ENCODE data around the gene SLC5A2.
A peak's percentile ranks its signal among the peaks of the same experiment; 100 is the strongest.
"Not testable (repeated sequence)": the region's sequence is repeated elsewhere in the genome, so short reads cannot be mapped to it uniquely, and the experiment has no call there.

The SLC5A2 gene

GRCh38 chr16:31501966-31502348 lies 19.0 kb downstream of the SLC5A2 start:
- Histone ChIP-seq H4K8ac (ENCODE audit: low read length) (no peak overlapping the region), H3K4me2 (ENCODE audit: low read length, poor library complexity, severe bottlenecking) (no peak overlapping the region), H3K27me3 (ENCODE audit: control insufficient read depth in 1 of 2, insufficient read depth in 1 of 2, low read length in 2 of 2) (no peaks in the 10 kb centered on the region), H3K79me1 (replicated peaks; ENCODE audit: low read length, poor library complexity, severe bottlenecking) (peaks cover 23% of the 10 kb centered on the region), H4K91ac (ENCODE audit: low read length) (no peak overlapping the region), H3K9ac (ENCODE audit: low read length) (no peak overlapping the region), H2BK12ac (ENCODE audit: low read length in 2 of 2) (no peak overlapping the region), H2BK120ac (ENCODE audit: low read depth, low read length) (no peak overlapping the region), H2BK5ac (ENCODE audit: low read depth, low read length, poor library complexity, severe bottlenecking) (no peak overlapping the region), H3K14ac (ENCODE audit: low read length in 2 of 2) (peak overlapping the region in 1 of 2 experiments; percentile 39), H3K18ac (ENCODE audit: low read depth in 1 of 2, low read length in 2 of 2) (no peak overlapping the region), H2AFZ (ENCODE audit: low read depth, low read length) (no peak overlapping the region), H3K4ac (ENCODE audit: low read depth in 1 of 2, low read length in 2 of 2) (no peak overlapping the region), H3K9me3 (ENCODE audit: control insufficient read depth, low read length) (no peaks in the 10 kb centered on the region), H3K4me1 (ENCODE audit: control insufficient read depth, insufficient read depth, low read depth, low read length) (peaks cover 5% of the 10 kb centered on the region), H2AK5ac (ENCODE audit: low read length, severe bottlenecking) (no peak overlapping the region), H3K27ac (ENCODE audit: low read length, poor library complexity, severe bottlenecking) (no peak overlapping the region), H3K36me3 (ENCODE audit: control insufficient read depth in 1 of 2, insufficient read depth in 2 of 2, low read depth in 1 of 2, low read length in 2 of 2) (peaks cover 40 to 57% of the 10 kb centered on the region in 2 experiments), H2BK15ac (ENCODE audit: low read depth, poor library complexity, severe bottlenecking) (no peak overlapping the region), H3K23ac (ENCODE audit: low read length in 2 of 2) (no peak overlapping the region), H3K4me3 (ENCODE audit: insufficient read depth in 1 of 2, low read depth in 1 of 2, low read length in 2 of 2) (no peak overlapping the region)
- 81% methylated on average over 4 of the region's 4 CpGs for WGBS
- DNase-seq, result no peak

GRCh38 chr16:31502981-31503380 lies 20.1 kb downstream of the SLC5A2 start:
- no peak overlapping the region for H3K9ac ChIP-seq (ENCODE audit: low read length)
- no peak overlapping the region for H3K27ac ChIP-seq (ENCODE audit: low read length, poor library complexity, severe bottlenecking)
- H3K4ac ChIP-seq (ENCODE audit: low read depth in 1 of 2, low read length in 2 of 2), result no peak overlapping the region
- no peak overlapping the region for H2AFZ ChIP-seq (ENCODE audit: low read depth, low read length)
- no peak overlapping the region for H2BK15ac ChIP-seq (ENCODE audit: low read depth, poor library complexity, severe bottlenecking)
- H4K8ac ChIP-seq (ENCODE audit: low read length), result no peak overlapping the region
- no peak overlapping the region for H3K14ac ChIP-seq (ENCODE audit: low read length in 2 of 2)
- H3K18ac ChIP-seq (ENCODE audit: low read depth in 1 of 2, low read length in 2 of 2), result no peak overlapping the region
- H3K36me3 ChIP-seq (ENCODE audit: control insufficient read depth in 1 of 2, insufficient read depth in 2 of 2, low read depth in 1 of 2, low read length in 2 of 2), result peaks cover 30 to 47% of the 10 kb centered on the region in 2 experiments
- no peak overlapping the region for H3K23ac ChIP-seq (ENCODE audit: low read length in 2 of 2)
- H3K27me3 ChIP-seq (ENCODE audit: control insufficient read depth in 1 of 2, insufficient read depth in 1 of 2, low read length in 2 of 2), result no peaks in the 10 kb centered on the region
- H3K4me1 ChIP-seq (ENCODE audit: control insufficient read depth, insufficient read depth, low read depth, low read length), result peaks cover 5% of the 10 kb centered on the region
- no peak overlapping the region for H4K91ac ChIP-seq (ENCODE audit: low read length)
- H2BK120ac ChIP-seq (ENCODE audit: low read depth, low read length), result no peak overlapping the region
- H2BK5ac ChIP-seq (ENCODE audit: low read depth, low read length, poor library complexity, severe bottlenecking), result no peak overlapping the region
- peak; percentile 56 for DNase-seq
- no peak overlapping the region for H2AK5ac ChIP-seq (ENCODE audit: low read length, severe bottlenecking)
- H3K4me3 ChIP-seq (ENCODE audit: insufficient read depth in 1 of 2, low read depth in 1 of 2, low read length in 2 of 2), result no peak overlapping the region
- no peaks in the 10 kb centered on the region for H3K9me3 ChIP-seq (ENCODE audit: control insufficient read depth, low read length)
- no peak overlapping the region for H2BK12ac ChIP-seq (ENCODE audit: low read length in 2 of 2)
- H3K4me2 ChIP-seq (ENCODE audit: low read length, poor library complexity, severe bottlenecking), result no peak overlapping the region
- H3K79me1 ChIP-seq (replicated peaks; ENCODE audit: low read length, poor library complexity, severe bottlenecking), result peaks cover 26% of the 10 kb centered on the region

GRCh38 chr16:31503555-31503954 lies 20.6 kb downstream of the SLC5A2 start:
- Histone ChIP-seq H3K79me1 (replicated peaks; ENCODE audit: low read length, poor library complexity, severe bottlenecking) (peaks cover 25% of the 10 kb centered on the region), H3K36me3 (ENCODE audit: control insufficient read depth in 1 of 2, insufficient read depth in 2 of 2, low read depth in 1 of 2, low read length in 2 of 2) (peaks cover 25 to 42% of the 10 kb centered on the region in 2 experiments)
- not testable (repeated sequence) for H2AFZ ChIP-seq (ENCODE audit: low read depth, low read length); H3K18ac ChIP-seq (ENCODE audit: low read depth in 1 of 2, low read length in 2 of 2); H3K4ac ChIP-seq (ENCODE audit: low read depth in 1 of 2, low read length in 2 of 2); H2AK5ac ChIP-seq (ENCODE audit: low read length, severe bottlenecking); H3K27ac ChIP-seq (ENCODE audit: low read length, poor library complexity, severe bottlenecking); H3K4me1 ChIP-seq (ENCODE audit: control insufficient read depth, insufficient read depth, low read depth, low read length); H4K91ac ChIP-seq (ENCODE audit: low read length); H2BK5ac ChIP-seq (ENCODE audit: low read depth, low read length, poor library complexity, severe bottlenecking); H3K4me3 ChIP-seq (ENCODE audit: insufficient read depth in 1 of 2, low read depth in 1 of 2, low read length in 2 of 2); H2BK120ac ChIP-seq (ENCODE audit: low read depth, low read length); H3K4me2 ChIP-seq (ENCODE audit: low read length, poor library complexity, severe bottlenecking); H3K14ac ChIP-seq (ENCODE audit: low read length in 2 of 2); H2BK12ac ChIP-seq (ENCODE audit: low read length in 2 of 2); H3K27me3 ChIP-seq (ENCODE audit: control insufficient read depth in 1 of 2, insufficient read depth in 1 of 2, low read length in 2 of 2); H3K23ac ChIP-seq (ENCODE audit: low read length in 2 of 2); H3K9ac ChIP-seq (ENCODE audit: low read length); H3K9me3 ChIP-seq (ENCODE audit: control insufficient read depth, low read length); H2BK15ac ChIP-seq (ENCODE audit: low read depth, poor library complexity, severe bottlenecking); DNase-seq; H4K8ac ChIP-seq (ENCODE audit: low read length)
- 93% methylated on average over 6 of the region's 8 CpGs for WGBS

- DNase-seq, result no peak
- no peak overlapping the region for H3K9ac ChIP-seq (ENCODE audit: low read length)
- peaks cover 24% of the 10 kb centered on the region for H3K79me1 ChIP-seq (replicated peaks; ENCODE audit: low read length, poor library complexity, severe bottlenecking)
- H3K4me3 ChIP-seq (ENCODE audit: insufficient read depth in 1 of 2, low read depth in 1 of 2, low read length in 2 of 2), result no peak overlapping the region
- H3K36me3 ChIP-seq (ENCODE audit: control insufficient read depth in 1 of 2, insufficient read depth in 2 of 2, low read depth in 1 of 2, low read length in 2 of 2), result peaks cover 19 to 36% of the 10 kb centered on the region in 2 experiments
- no peak overlapping the region for H4K8ac ChIP-seq (ENCODE audit: low read length)
- no peak overlapping the region for H2AK5ac ChIP-seq (ENCODE audit: low read length, severe bottlenecking)
- H2BK12ac ChIP-seq (ENCODE audit: low read length in 2 of 2), result no peak overlapping the region
- no peak overlapping the region for H3K4ac ChIP-seq (ENCODE audit: low read depth in 1 of 2, low read length in 2 of 2)
- no peak overlapping the region for H3K27ac ChIP-seq (ENCODE audit: low read length, poor library complexity, severe bottlenecking)
- H2BK5ac ChIP-seq (ENCODE audit: low read depth, low read length, poor library complexity, severe bottlenecking), result no peak overlapping the region
- H3K23ac ChIP-seq (ENCODE audit: low read length in 2 of 2), result no peak overlapping the region
- H3K27me3 ChIP-seq (ENCODE audit: control insufficient read depth in 1 of 2, insufficient read depth in 1 of 2, low read length in 2 of 2), result no peaks in the 10 kb centered on the region
- H3K9me3 ChIP-seq (ENCODE audit: control insufficient read depth, low read length), result no peaks in the 10 kb centered on the region
- no peak overlapping the region for H3K4me2 ChIP-seq (ENCODE audit: low read length, poor library complexity, severe bottlenecking)
- no peak overlapping the region for H2BK15ac ChIP-seq (ENCODE audit: low read depth, poor library complexity, severe bottlenecking)
- no peak overlapping the region for H2AFZ ChIP-seq (ENCODE audit: low read depth, low read length)
- WGBS, result 96% methylated on average over 8 of the region's 8 CpGs
- no peak overlapping the region for H2BK120ac ChIP-seq (ENCODE audit: low read depth, low read length)
- H3K18ac ChIP-seq (ENCODE audit: low read depth in 1 of 2, low read length in 2 of 2), result no peak overlapping the region
- H3K14ac ChIP-seq (ENCODE audit: low read length in 2 of 2), result no peak overlapping the region
- H3K4me1 ChIP-seq (ENCODE audit: control insufficient read depth, insufficient read depth, low read depth, low read length), result peaks cover 5% of the 10 kb centered on the region
- no peak overlapping the region for H4K91ac ChIP-seq (ENCODE audit: low read length)
Observed at GRCh38 chr16:31504159-31504558, 21.2 kb downstream of the SLC5A2 start.
